ACC112 (cell line): ENCODE data around the gene CCDC172.

ENCODE experiments used
- H2AFZ ChIP-seq: fragments of 200-600 bp; sonication (generic); one replicate; pipeline ENCODE4 v1.6.0; 2017; ENCODE audit warnings: antibody characterized with exemption, low read length; ENCODE audit not compliant: unreplicated experiment
- H3K27ac ChIP-seq: fragments of 200-600 bp; sonication (generic); 2 replicates; pipeline ENCODE4 v1.5.1; 2014; ENCODE audit warnings: low read depth, mild to moderate bottlenecking, antibody characterized with exemption, low read length, moderate library complexity
- H3K27me3 ChIP-seq: fragments of 200-600 bp; sonication (generic); 2 replicates; pipeline ENCODE4 v1.6.1; 2014; ENCODE audit warnings: mild to moderate bottlenecking, antibody characterized with exemption, low read length, moderate library complexity, mixed read lengths; ENCODE audit not compliant: insufficient read depth
- H3K36me3 ChIP-seq: fragments of 200-600 bp; sonication (generic); 2 replicates; pipeline ENCODE4 v1.6.1; 2016; ENCODE audit warnings: mild to moderate bottlenecking, antibody characterized with exemption, low read length, moderate library complexity, mixed read lengths; ENCODE audit not compliant: insufficient read depth
- H3K4me1 ChIP-seq: fragments of 200-600 bp; sonication (generic); one replicate; pipeline ENCODE4 v1.6.1; 2016; ENCODE audit warnings: low read length, mixed read lengths; ENCODE audit not compliant: insufficient read depth, unreplicated experiment, control insufficient read depth
- H3K4me3 ChIP-seq: fragments of 200-600 bp; sonication (generic); 2 replicates; pipeline ENCODE4 v1.5.1; 2014; ENCODE audit warnings: mild to moderate bottlenecking, low read depth, low read length
- H3K79me2 ChIP-seq: fragments of 200-600 bp; sonication (generic); one replicate; pipeline ENCODE4 v1.6.0; 2016; ENCODE audit warnings: low read length; ENCODE audit not compliant: control insufficient read depth, unreplicated experiment, insufficient read depth

The CCDC172 gene, protein sequence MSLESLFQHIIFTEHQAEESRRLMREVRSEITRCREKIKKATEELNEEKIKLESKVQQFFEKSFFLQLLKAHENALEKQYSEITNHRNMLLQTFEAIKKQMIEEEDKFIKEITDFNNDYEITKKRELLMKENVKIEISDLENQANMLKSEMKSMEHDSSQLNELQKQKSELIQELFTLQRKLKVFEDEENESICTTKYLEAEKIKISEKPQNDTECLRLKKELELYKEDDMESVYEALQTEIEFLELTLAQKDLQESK

DNA sequence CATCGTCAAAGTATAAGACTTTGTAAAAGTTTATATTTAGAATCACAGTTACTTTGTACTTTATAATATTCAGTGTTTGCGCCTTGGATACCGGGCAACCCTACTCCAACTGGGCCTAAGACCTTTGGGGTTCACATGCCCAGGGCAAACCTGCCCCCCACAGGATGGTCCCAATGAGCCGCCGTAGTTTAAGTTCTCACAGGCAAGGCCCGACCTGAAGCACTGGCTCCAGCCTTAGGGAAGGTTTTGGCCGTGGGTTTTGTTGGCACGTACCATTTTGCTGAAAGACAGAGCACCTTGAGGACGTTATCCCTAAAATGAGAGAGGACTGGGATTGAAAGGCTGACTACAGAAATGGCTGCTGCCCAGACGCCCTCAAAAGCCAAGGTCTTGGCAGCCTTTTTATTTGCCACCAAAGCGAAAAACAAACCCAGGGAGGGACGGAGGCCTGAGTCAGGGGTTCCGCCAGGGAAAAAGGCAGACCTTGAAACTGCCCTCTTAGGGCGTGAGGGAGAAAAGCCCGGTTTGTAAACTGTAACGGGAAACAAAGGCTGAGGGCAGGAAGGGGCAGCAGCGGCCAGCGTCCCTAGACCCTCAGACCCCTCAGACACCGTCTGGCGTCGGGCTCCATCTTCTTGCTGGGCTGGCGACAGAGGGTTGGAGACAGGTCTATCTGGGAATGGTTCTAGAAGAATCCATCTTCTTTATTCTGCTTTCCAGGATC lies at the start of gene CCDC172:
Gene CCDC172, plus strand, starts transcription at position 222 of the 724 bp plus-strand sequence. CDS start 564 bp downstream, outside the sequence.
- Histone ChIP-seq H3K4me1 (no peaks in the 10 kb centered on the region), H3K4me3 (no peak within 1 kb of the TSS), H3K27ac (no peak within 1 kb of the TSS), H3K27me3 (no peaks in the 10 kb centered on the region), H3K36me3 (no peaks in the 10 kb centered on the region), H3K79me2 (no peaks in the 10 kb centered on the region), H2AFZ (no peak within 1 kb of the TSS)

DNA sequence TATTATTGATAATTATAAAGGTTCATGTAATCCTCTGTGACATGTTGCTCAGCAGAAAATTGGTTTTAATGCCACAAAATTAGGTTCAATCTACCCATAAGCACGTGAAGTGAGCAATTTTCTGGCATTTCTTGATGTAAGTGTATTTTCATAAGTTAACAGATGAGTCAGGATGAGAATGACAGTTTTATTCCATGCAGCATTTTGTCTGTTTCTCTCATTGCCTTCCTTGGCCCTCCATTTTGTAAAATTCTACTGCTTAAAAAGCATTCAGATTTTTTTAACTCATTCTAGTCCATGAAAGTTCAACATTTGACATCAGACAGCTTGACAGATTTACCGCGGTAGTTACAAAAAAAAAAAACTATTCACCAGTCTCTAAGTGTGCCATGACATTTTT lies 47.3 kb upstream of the CCDC172 start:
- H2AFZ ChIP-seq, result no peak overlapping the region
- peaks cover 8% of the 10 kb centered on the region for H3K4me1 ChIP-seq
- H3K4me3 ChIP-seq, result no peak overlapping the region
- H3K27ac ChIP-seq, result no peak overlapping the region
- H3K27me3 ChIP-seq, result peaks cover 42% of the 10 kb centered on the region
- no peaks in the 10 kb centered on the region for H3K36me3 ChIP-seq
- H3K79me2 ChIP-seq, result no peaks in the 10 kb centered on the region

DNA sequence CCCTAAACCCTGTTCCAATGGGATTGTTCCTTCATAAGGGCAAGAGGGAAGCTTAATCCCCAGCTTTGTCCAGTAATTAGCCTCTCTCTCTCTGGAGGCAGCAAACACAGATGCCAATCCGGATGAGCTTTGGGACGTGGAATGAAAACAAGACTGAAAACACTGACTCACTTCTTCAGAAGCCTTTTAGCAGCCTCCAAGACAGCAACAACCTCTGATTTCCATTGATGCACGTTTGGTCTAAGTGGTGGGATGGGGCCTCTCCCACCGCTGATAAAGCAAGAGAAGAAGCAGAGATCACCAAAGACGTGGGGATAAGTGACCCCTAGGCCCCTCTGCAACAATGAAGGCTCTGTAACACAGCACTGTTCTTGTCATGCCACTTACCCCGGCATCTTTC lies 45.4 kb upstream of the CCDC172 start:
- Histone ChIP-seq H3K27me3 (peaks cover 24% of the 10 kb centered on the region), H3K27ac (no peak overlapping the region), H3K4me1 (no peaks in the 10 kb centered on the region), H2AFZ (no peak overlapping the region), H3K79me2 (no peaks in the 10 kb centered on the region), H3K36me3 (no peaks in the 10 kb centered on the region), H3K4me3 (no peak overlapping the region)

DNA sequence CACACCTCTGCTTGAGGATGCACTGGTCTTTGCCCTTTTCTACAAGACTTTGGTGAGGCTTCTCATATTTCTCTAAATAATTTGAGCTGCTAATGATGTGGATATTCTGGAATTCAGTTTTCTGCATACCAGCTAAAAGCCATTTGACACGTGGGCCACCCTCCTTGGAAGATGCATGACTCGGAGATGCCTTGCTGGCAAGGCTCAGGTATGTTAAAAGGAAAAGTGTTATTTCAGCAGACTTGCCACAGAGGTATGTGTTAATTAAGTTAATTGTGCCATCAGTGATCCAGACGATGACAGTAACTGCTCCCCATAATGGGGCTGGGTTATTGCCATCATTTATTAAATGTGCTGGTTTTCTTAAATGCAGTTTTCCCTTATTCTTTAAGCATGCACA lies 42.5 kb upstream of the CCDC172 start:
- Histone ChIP-seq H3K4me3 (no peak overlapping the region), H2AFZ (no peak overlapping the region), H3K27me3 (no peaks in the 10 kb centered on the region; the same call in 1 of the 2 replicates), H3K79me2 (no peaks in the 10 kb centered on the region), H3K4me1 (no peaks in the 10 kb centered on the region), H3K36me3 (no peaks in the 10 kb centered on the region), H3K27ac (no peak overlapping the region)

DNA sequence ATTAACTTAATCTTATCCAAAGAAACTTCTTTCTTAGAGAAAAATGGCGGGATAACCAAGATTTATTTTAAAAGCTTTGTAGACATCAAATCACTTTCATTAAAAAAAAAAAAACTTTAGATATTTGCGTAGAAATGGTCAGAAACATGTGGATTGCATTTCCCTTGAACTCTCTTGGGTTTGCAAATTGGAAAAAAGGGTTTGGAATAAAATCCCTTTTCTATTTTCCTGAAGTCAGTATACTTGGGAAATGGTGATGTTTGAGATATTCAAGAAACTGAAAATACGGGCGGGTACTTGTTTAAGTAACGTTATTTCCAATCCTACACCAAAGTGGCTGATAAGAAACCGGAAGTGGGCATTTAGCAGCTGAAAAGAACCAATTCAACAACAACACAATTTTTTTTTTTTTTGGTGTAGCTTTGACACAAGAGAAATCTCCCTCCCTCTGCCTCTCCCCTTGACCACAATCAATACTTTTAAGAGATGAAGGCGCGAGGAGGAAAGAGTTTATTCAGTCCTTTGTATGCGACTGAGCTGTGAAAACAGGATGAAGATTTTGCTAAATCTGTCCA lies 37.5 kb upstream of the CCDC172 start:
- Histone ChIP-seq H3K79me2 (no peaks in the 10 kb centered on the region), H3K27ac (no peak overlapping the region), H3K4me1 (no peaks in the 10 kb centered on the region), H3K27me3 (peaks cover 5% of the 10 kb centered on the region; the same call in 1 of the 2 replicates), H3K4me3 (no peak overlapping the region), H2AFZ (no peak overlapping the region), H3K36me3 (no peaks in the 10 kb centered on the region)

DNA sequence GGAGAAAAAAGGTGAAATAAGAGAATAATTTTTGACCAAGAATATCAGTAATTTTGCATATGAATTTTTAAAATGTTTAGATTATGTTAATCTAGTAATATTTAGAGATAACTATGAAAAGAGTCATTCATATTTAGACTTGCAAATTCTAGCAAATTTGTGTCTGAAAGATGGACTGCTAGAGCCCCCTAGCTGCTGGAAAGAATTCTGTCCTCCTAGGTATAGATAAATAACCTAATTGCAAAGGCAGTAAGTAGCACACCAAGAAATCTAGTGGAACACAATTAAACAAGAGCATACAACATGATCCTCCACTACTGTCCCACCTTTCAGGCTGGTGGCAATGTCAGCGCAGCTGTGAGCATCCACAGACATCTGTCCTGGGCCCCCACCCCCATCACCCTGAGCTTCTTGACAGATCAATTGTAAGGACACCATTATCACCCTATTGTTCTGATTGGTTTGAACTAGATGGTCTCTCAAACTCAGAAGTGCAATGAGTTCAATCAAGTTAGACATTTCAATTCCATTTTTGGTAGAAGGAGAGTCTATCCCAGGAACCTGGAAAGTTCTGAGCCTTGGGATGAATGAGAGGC lies 36.2 kb upstream of the CCDC172 start:
- H3K27ac ChIP-seq, result no peak overlapping the region
- no peaks in the 10 kb centered on the region for H3K4me1 ChIP-seq
- no peaks in the 10 kb centered on the region for H3K79me2 ChIP-seq
- H3K36me3 ChIP-seq, result no peaks in the 10 kb centered on the region
- no peak overlapping the region for H3K4me3 ChIP-seq
- H2AFZ ChIP-seq, result no peak overlapping the region
- peaks cover 5% of the 10 kb centered on the region; the same call in 1 of the 2 replicates for H3K27me3 ChIP-seq

DNA sequence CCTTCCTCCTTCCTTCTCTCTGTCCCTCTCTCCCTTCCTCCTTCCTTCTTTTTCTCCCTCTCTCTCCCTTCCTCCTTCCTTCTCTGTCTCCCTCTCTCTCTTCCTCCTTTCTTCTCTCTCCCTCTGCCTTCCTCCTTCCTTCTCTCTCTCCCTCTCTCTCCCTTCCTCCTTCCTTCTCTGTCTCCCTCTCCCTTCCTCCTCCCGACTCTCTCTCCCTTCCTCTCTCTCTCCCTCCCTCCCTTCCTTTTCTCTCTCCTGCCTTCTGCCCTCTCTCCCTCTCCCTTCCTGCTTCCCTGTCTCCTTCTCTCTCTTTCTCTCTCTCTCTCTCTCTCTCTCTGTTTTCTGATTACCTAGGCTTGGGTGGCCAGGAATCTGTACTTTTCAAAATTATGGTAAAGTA lies 34.6 kb upstream of the CCDC172 start:
- Histone ChIP-seq H3K27ac (no peak overlapping the region), H3K4me3 (no peak overlapping the region), H3K27me3 (peaks cover 5% of the 10 kb centered on the region; the same call in 1 of the 2 replicates), H3K4me1 (no peaks in the 10 kb centered on the region), H3K36me3 (no peaks in the 10 kb centered on the region), H3K79me2 (no peaks in the 10 kb centered on the region), H2AFZ (no peak overlapping the region)

DNA sequence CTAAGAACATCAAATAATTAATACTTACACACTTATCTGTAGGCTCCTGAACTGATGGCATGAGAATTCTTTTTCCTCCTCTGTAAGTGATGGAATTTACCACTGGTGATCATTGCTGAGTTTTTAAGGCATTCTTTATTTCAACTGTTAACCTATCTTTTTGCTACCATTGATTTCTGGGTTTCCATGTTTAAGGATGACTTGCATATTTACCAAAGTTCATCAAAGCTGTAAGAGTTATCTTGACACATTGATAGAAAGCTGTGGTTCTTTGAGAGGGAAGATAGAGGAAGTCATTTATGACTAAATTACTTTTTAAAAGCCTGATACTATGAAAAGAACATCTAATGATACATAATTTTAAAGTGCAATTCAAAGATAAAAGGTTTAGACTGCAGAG lies 31.8 kb upstream of the CCDC172 start:
- no peaks in the 10 kb centered on the region for H3K36me3 ChIP-seq
- no peak overlapping the region for H2AFZ ChIP-seq
- H3K4me3 ChIP-seq, result no peak overlapping the region
- H3K4me1 ChIP-seq, result no peaks in the 10 kb centered on the region
- H3K27ac ChIP-seq, result no peak overlapping the region
- H3K27me3 ChIP-seq, result peaks cover 5% of the 10 kb centered on the region; the same call in 1 of the 2 replicates
- no peaks in the 10 kb centered on the region for H3K79me2 ChIP-seq

DNA sequence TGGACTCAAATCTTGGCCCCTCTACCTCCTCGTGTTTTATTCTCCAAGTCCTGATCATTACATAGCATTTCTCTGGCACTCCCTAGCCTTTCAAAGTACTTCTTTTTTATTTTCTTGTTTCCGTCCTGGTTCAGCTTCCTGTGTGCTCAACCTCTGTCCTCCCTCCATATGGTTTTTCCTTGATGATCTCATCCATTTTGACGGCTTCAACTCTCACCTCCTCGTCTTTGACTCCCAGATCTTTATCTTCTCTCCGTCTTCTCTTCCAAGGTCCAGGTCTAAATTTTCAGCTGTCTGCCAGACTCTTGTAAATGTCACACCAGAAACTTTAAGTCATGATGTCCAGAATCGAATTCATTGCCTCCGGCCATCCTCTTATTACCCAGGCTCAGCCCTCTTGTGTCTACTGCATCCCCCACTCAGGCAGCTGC lies 27.9 kb upstream of the CCDC172 start:
- no peak overlapping the region for H3K27ac ChIP-seq
- no peaks in the 10 kb centered on the region for H3K36me3 ChIP-seq
- H3K4me1 ChIP-seq, result no peaks in the 10 kb centered on the region
- H3K4me3 ChIP-seq, result no peak overlapping the region
- no peaks in the 10 kb centered on the region for H3K27me3 ChIP-seq
- no peaks in the 10 kb centered on the region for H3K79me2 ChIP-seq
- H2AFZ ChIP-seq, result no peak overlapping the region

DNA sequence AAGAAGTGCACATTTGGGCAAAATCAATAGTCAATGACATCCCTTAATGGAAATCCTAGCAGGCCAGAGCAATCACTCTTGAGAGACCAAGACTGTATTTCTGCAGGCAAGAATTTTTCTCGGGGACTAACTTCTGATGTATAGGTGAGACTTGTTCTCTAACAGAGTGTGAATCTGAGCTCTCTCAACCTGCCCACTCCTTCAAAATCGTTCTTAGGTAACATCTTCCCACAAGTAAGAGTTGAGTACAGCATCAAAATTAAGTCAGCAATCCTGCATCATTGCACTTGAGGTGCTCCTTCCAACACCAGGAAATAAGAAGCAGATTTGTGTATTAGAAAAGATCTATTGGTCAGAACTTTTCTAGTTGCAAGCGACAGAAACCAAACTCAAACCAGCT lies 25.7 kb upstream of the CCDC172 start:
- H2AFZ ChIP-seq, result no peak overlapping the region
- H3K79me2 ChIP-seq, result no peaks in the 10 kb centered on the region
- H3K27me3 ChIP-seq, result no peaks in the 10 kb centered on the region
- no peaks in the 10 kb centered on the region for H3K4me1 ChIP-seq
- H3K36me3 ChIP-seq, result no peaks in the 10 kb centered on the region
- H3K27ac ChIP-seq, result no peak overlapping the region
- no peak overlapping the region for H3K4me3 ChIP-seq
